COLO829 (cell line): ENCODE data around the gene MYBPHL.
A peak's percentile ranks its signal among the peaks of the same experiment; 100 is the strongest.

Source experiments
- DNase-seq: peaks from one replicate; pipeline ENCODE4 v3.0.0; 2012; ENCODE audit warnings: low spot score

The MYBPHL gene

GRCh38 chr1:109265741-109266330 lies 41.0 kb downstream of the MYBPHL start:
- DNase-seq, result no peak

GRCh38 chr1:109265016-109265415 lies 41.8 kb downstream of the MYBPHL start:
- DNase-seq, result no peak

- no peak for DNase-seq
Observed at GRCh38 chr1:109264379-109264755, 42.4 kb downstream of the MYBPHL start.

- DNase-seq, result peak; percentile 66
Observed at GRCh38 chr1:109263597-109264378, 43.0 kb downstream of the MYBPHL start.

- DNase-seq, result no peak
Observed at GRCh38 chr1:109263234-109263596, 43.6 kb downstream of the MYBPHL start.

GRCh38 chr1:109262231-109263055 lies 44.4 kb downstream of the MYBPHL start:
- no peak for DNase-seq

- DNase-seq, result no peak
Observed at GRCh38 chr1:109261578-109261977, 45.2 kb downstream of the MYBPHL start.

- no peak for DNase-seq
Observed at GRCh38 chr1:109261006-109261405, 45.8 kb downstream of the MYBPHL start.

GRCh38 chr1:109259674-109260557 lies 46.9 kb downstream of the MYBPHL start:
- DNase-seq, result no peak

GRCh38 chr1:109258481-109259466 lies 48.0 kb downstream of the MYBPHL start:
- DNase-seq, result no peak

- DNase-seq, result no peak
Observed at GRCh38 chr1:109257682-109258421, 49.0 kb downstream of the MYBPHL start.

GRCh38 chr1:109256971-109257681 lies 49.7 kb downstream of the MYBPHL start:
- no peak for DNase-seq

- DNase-seq, result no peak
Observed at GRCh38 chr1:109256085-109256484, 50.7 kb downstream of the MYBPHL start.

GRCh38 chr1:109255678-109256077 lies 51.1 kb downstream of the MYBPHL start:
- no peak for DNase-seq

GRCh38 chr1:109255097-109255651 lies 51.6 kb downstream of the MYBPHL start:
- DNase-seq, result no peak

- DNase-seq, result no peak
Observed at GRCh38 chr1:109254621-109255096, 52.2 kb downstream of the MYBPHL start.

- DNase-seq, result peak; percentile 45
Observed at GRCh38 chr1:109253803-109254620, 52.8 kb downstream of the MYBPHL start.
